H9 (cell line): ENCODE data around the gene TAS1R1. TPM values are rescaled to one million over a fixed set of nuclear protein-coding genes. Genes with fewer than 3 reads are reported as not detected.
"Not testable (repeated sequence)": the region's sequence is repeated elsewhere in the genome, so short reads cannot be mapped to it uniquely, and the experiment has no call there.

ENCODE experiments used
- DNase-seq: peaks from one replicate; pipeline ENCODE4 v3.0.0-alpha.2; 2017
- H2AFZ ChIP-seq: one replicate; pipeline ENCODE4 v1.6.1; 2013; ENCODE audit warnings: mild to moderate bottlenecking, low read length, control low read depth, moderate library complexity
- H2AK5ac ChIP-seq: 2 replicates; pipeline ENCODE4 v1.6.1; 2013; ENCODE audit warnings: low read length, control low read depth, mixed read lengths; ENCODE audit not compliant: insufficient read length
- H2BK120ac ChIP-seq: one replicate; pipeline ENCODE4 v1.6.1; 2013; ENCODE audit warnings: low read depth, mild to moderate bottlenecking, low read length, control low read depth, inconsistent platforms; ENCODE audit not compliant: poor library complexity, severe bottlenecking
- H2BK12ac ChIP-seq: 2 replicates; pipeline ENCODE4 v1.6.1; 2013; ENCODE audit warnings: low read length, control low read depth, mixed read lengths, low read depth; ENCODE audit not compliant: insufficient read length
- H2BK15ac ChIP-seq: 2 replicates; pipeline ENCODE4 v1.6.1; 2013; ENCODE audit warnings: low read depth, low read length, control low read depth
- H2BK20ac ChIP-seq: one replicate; pipeline ENCODE4 v1.6.1; 2013; ENCODE audit warnings: low read depth, mild to moderate bottlenecking, low read length, control low read depth, inconsistent platforms; ENCODE audit not compliant: poor library complexity, severe bottlenecking
- H2BK5ac ChIP-seq: 2 replicates; pipeline ENCODE4 v1.6.1; 2013; ENCODE audit warnings: low read length, control low read depth, mixed read lengths; ENCODE audit not compliant: insufficient read length
- H3K14ac ChIP-seq: 2 replicates; pipeline ENCODE4 v1.6.1; 2013; ENCODE audit warnings: low read length, control low read depth; ENCODE audit not compliant: insufficient read depth
- H3K18ac ChIP-seq: 2 replicates; pipeline ENCODE4 v1.6.1; 2013; ENCODE audit warnings: low read depth, mild to moderate bottlenecking, mixed read lengths, low read length, control low read depth; ENCODE audit not compliant: insufficient read length
- H3K23ac ChIP-seq: 2 replicates; pipeline ENCODE4 v1.6.1; 2013; ENCODE audit warnings: low read length, control low read depth, mixed read lengths, low read depth; ENCODE audit not compliant: insufficient read length
- H3K23me2 ChIP-seq: 2 replicates; pipeline ENCODE4 v1.6.1; 2013; ENCODE audit warnings: low read depth, mild to moderate bottlenecking, mixed read lengths, low read length, control low read depth; ENCODE audit not compliant: insufficient read length, poor library complexity, severe bottlenecking
- H3K27ac ChIP-seq: 2 replicates; pipeline ENCODE4 v1.5.1; 2013; ENCODE audit warnings: low read length, control low read depth, mixed read lengths, low read depth; ENCODE audit not compliant: insufficient read length
- H3K27me3 ChIP-seq: 2 replicates; pipeline ENCODE4 v1.6.1; 2013; ENCODE audit warnings: low read length, control low read depth, inconsistent platforms; ENCODE audit not compliant: insufficient read depth
- H3K4ac ChIP-seq: 2 replicates; pipeline ENCODE4 v1.6.1; 2013; ENCODE audit warnings: low read depth, mild to moderate bottlenecking, control low read depth, inconsistent platforms, low read length, moderate library complexity
- H3K4me1 ChIP-seq: 2 replicates; pipeline ENCODE4 v1.6.1; 2013; ENCODE audit warnings: low read length, control low read depth, inconsistent platforms; ENCODE audit not compliant: insufficient read depth
- H3K4me2 ChIP-seq: 2 replicates; pipeline ENCODE4 v1.6.1; 2013; ENCODE audit warnings: low read length, control low read depth, mixed read lengths; ENCODE audit not compliant: insufficient read length, insufficient read depth
- H3K56ac ChIP-seq: 2 replicates; pipeline ENCODE4 v1.6.1; 2013; ENCODE audit warnings: low read depth, mild to moderate bottlenecking, mixed read lengths, low read length, control low read depth; ENCODE audit not compliant: insufficient read length
- H3K79me1 ChIP-seq: 2 replicates; pipeline ENCODE4 v1.6.1; 2013; ENCODE audit warnings: low read depth, mild to moderate bottlenecking, moderate library complexity, low read length, control low read depth, inconsistent platforms; ENCODE audit not compliant: insufficient read depth, poor library complexity, severe bottlenecking
- H3K79me2 ChIP-seq: 2 replicates; pipeline ENCODE4 v1.6.1; 2013; ENCODE audit warnings: low read length, control low read depth, inconsistent platforms; ENCODE audit not compliant: insufficient read depth
- H3K9ac ChIP-seq: 2 replicates; pipeline ENCODE4 v1.6.1; 2013; ENCODE audit warnings: low read length, control low read depth, mixed read lengths; ENCODE audit not compliant: insufficient read length; ENCODE audit errors: extremely low read depth
- H3K9me3 ChIP-seq: one replicate; pipeline ENCODE4 v1.6.1; 2013; ENCODE audit warnings: low read depth, low read length, inconsistent platforms; ENCODE audit not compliant: control insufficient read depth
- H3T11ph ChIP-seq: one replicate; pipeline ENCODE4 v1.6.1; 2013; ENCODE audit warnings: mild to moderate bottlenecking, low read length, control low read depth, inconsistent platforms
- H4K20me1 ChIP-seq: one replicate; pipeline ENCODE4 v1.6.1; 2013; ENCODE audit not compliant: control insufficient read depth, insufficient read length, insufficient read depth
- H4K5ac ChIP-seq: 2 replicates; pipeline ENCODE4 v1.6.1; 2013; ENCODE audit warnings: low read depth, mild to moderate bottlenecking, mixed read lengths, low read length, control low read depth; ENCODE audit not compliant: insufficient read length
- H4K8ac ChIP-seq: replicated peaks from 2 replicates; pipeline ENCODE4 v1.6.1; 2013; ENCODE audit warnings: low read length, control low read depth, mixed read lengths, low read depth; ENCODE audit not compliant: insufficient read length
- H4K91ac ChIP-seq: 2 replicates; pipeline ENCODE4 v1.6.1; 2013; ENCODE audit warnings: low read depth, mild to moderate bottlenecking, moderate library complexity, mixed read lengths, low read length, control low read depth; ENCODE audit not compliant: insufficient read length
- H3K27ac Mint-ChIP-seq, 3 experiments: 2 replicates in 2 of 3; 3 replicates in 1 of 3; pipeline ENCODE4 v1.8.0; 2020 to 2021; ENCODE audit warnings: mixed read lengths in 3 of 3, mild to moderate bottlenecking in 1 of 3, moderate library complexity in 1 of 3
- H3K27me3 Mint-ChIP-seq: 2 replicates; pipeline ENCODE4 v1.8.0; 2021; ENCODE audit warnings: low read depth, mild to moderate bottlenecking, moderate library complexity, mixed read lengths
- H3K36me3 Mint-ChIP-seq, 3 experiments: 2 replicates in 2 of 3; 3 replicates in 1 of 3; pipeline ENCODE4 v1.8.0; 2020 to 2021; ENCODE audit warnings: low read depth in 3 of 3, mixed read lengths in 3 of 3; ENCODE audit not compliant: insufficient read depth in 1 of 3
- H3K4me1 Mint-ChIP-seq, 2 experiments: 2 replicates each; pipeline ENCODE4 v1.8.0; 2020; ENCODE audit warnings: mixed read lengths in 2 of 2
- H3K4me3 Mint-ChIP-seq, 2 experiments: 2 replicates in 1 of 2; 3 replicates in 1 of 2; pipeline ENCODE4 v1.8.0; 2020 to 2021; ENCODE audit warnings: mild to moderate bottlenecking in 2 of 2, mixed read lengths in 2 of 2, moderate library complexity in 1 of 2
- H3K9me3 Mint-ChIP-seq, 2 experiments: 2 replicates in 1 of 2; 3 replicates in 1 of 2; pipeline ENCODE4 v1.8.0; 2020; ENCODE audit warnings: mild to moderate bottlenecking in 2 of 2, mixed read lengths in 2 of 2, moderate library complexity in 1 of 2
- WGBS: extraction: QIAGEN DNeasy Blood & Tissue Kit; methylation state at CpG from one replicate; pipeline ENCODE4 v1.1.7; 2013; ENCODE audit warnings: missing lambda C conversion rate, low lambda C conversion rate, mixed read lengths; ENCODE audit not compliant: insufficient read length; ENCODE audit errors: extremely low coverage; 5-methylcytosine and 5-hydroxymethylcytosine counted together
- total RNA-seq: library from RNA; stranded (reverse); gene quantifications from 2 replicates; pipeline ENCODE4 v1.2.1, GENCODE V29; 2021
- TF ChIP-seq, protein P1 (sequence below): fragments of 200-600 bp; sonication (generic); conservative IDR thresholded peaks from 3 replicates; pipeline ENCODE4 v1.8.0; 2021; ENCODE audit warnings: antibody characterized with exemption, mild to moderate bottlenecking

The TAS1R1 gene
- total RNA-seq, 1 experiment from 2014 or later: not detected

DNA sequence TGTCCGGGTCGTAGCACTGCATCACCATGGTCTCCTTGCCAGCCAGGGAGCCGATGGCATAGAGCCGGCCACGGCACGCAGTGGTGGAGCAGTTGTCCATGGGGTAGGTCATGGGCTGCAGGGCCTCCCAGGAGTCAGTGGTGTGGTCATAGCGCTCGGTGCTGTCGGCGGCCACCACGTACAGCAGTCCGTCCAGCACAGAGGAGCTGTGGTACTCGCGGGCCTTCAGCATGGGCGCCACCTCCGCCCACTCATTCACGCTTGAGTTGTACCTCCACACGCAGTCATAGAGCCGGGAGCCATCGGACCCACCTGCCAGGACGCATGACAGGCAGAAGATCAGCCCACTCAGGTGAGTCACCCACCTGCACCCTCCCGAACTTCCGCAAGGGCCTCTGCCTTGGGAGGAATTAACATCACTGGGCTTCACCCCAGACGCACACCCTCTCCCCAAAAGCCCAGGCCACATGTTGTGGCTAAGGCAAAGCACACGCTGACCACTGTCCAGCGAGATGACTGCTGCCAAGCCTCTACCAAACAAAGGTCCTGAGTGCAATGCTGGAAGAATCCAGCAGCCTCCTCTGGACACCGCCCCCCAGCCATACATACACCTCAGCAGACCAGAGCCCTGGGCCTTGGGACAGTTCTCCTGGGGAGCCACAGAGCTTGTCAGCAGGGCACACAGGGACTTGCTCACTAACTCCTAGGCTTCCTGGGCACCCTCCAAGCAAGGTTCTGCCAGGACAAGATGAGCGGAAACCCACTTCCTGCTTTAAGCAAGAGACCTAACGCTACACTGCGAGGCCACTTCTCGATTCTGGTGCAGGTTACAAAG is 44.3 kb downstream of the TAS1R1 start:
- no peaks in the 10 kb centered on the region for H3K27me3 ChIP-seq
- peak overlapping the region in 1 of 3 experiments; percentile 67; a peak in 1 of 7 replicates for H3K27ac Mint-ChIP-seq

DNA sequence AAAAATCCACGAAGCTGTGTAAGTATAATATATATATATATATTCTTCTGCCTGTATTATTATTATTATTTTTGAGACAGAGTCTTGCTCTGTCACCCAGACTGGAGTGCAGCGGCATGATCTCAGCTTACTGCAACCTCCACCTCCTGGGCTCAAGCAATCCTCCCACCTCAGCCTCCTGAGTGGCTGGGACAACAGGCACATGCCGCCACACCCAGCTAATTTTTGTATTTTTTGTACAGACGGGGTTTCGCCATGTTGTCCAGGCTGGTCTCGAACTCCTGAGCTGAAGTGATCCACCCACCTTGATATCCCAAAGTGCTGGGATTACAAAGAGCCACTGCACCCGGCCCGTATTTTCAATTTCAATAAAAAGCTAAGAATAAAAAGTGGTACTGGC is 44.9 kb downstream of the TAS1R1 start:
- H4K5ac ChIP-seq, H2AFZ ChIP-seq, H3K9ac ChIP-seq, H3K79me1 ChIP-seq, H3K4me1 ChIP-seq, H3K4me2 ChIP-seq, H2BK20ac ChIP-seq, H4K91ac ChIP-seq, H3T11ph ChIP-seq, H2BK120ac ChIP-seq, H2BK15ac ChIP-seq, DNase-seq, H3K27me3 Mint-ChIP-seq, H2BK5ac ChIP-seq, H3K27me3 ChIP-seq, H3K9me3 ChIP-seq, H3K18ac ChIP-seq, H3K56ac ChIP-seq, H3K9me3 Mint-ChIP-seq, H3K27ac Mint-ChIP-seq, H3K27ac ChIP-seq, H2AK5ac ChIP-seq, H4K8ac ChIP-seq, H4K20me1 ChIP-seq, H3K4ac ChIP-seq, H3K23ac ChIP-seq, H3K14ac ChIP-seq, H2BK12ac ChIP-seq: not testable (repeated sequence)
- Mint-ChIP-seq H3K36me3 (peaks cover 18 to 51% (median 39%) of the 10 kb centered on the region in 3 experiments), H3K4me3 (peak overlapping the region; percentile 88 to 94), H3K4me1 (peaks cover 28 to 29% of the 10 kb centered on the region in 2 experiments)
- no CpG with 5 or more reads among the region's 8 CpGs for WGBS
- H3K79me2 ChIP-seq: peaks cover 18% of the 10 kb centered on the region; the same call in 1 of the 2 replicates
- peaks cover 21% of the 10 kb centered on the region for H3K23me2 ChIP-seq

More for the DNA sequence above, 44.3 kb downstream of the TAS1R1 start:
- Mint-ChIP-seq H3K4me3 (peak overlapping the region; percentile 30 to 42; a peak in 3 of 5 replicates), H3K9me3 (no peaks in the 10 kb centered on the region), H3K36me3 (peaks cover 18 to 56% (median 44%) of the 10 kb centered on the region in 3 experiments), H3K27me3 (no peaks in the 10 kb centered on the region), H3K4me1 (peaks cover 27 to 28% of the 10 kb centered on the region in 2 experiments)
- Histone ChIP-seq H3T11ph (no peak overlapping the region), H3K4me1 (no peaks in the 10 kb centered on the region), H3K14ac (no peak overlapping the region), H2BK12ac (no peak overlapping the region), H3K79me1 (no peaks in the 10 kb centered on the region), H3K4ac (no peak overlapping the region), H2BK5ac (no peak overlapping the region), H4K91ac (no peak overlapping the region), H2BK120ac (no peak overlapping the region), H2BK20ac (no peak overlapping the region), H4K20me1 (peaks cover 2% of the 10 kb centered on the region), H3K9ac (no peak overlapping the region), H4K8ac (no peak overlapping the region), H3K23ac (no peak overlapping the region), H3K9me3 (no peaks in the 10 kb centered on the region), H3K4me2 (no peak overlapping the region), H2BK15ac (no peak overlapping the region), H4K5ac (no peak overlapping the region), H3K18ac (no peak overlapping the region), H2AFZ (no peak overlapping the region), H2AK5ac (no peak overlapping the region), H3K56ac (no peak overlapping the region), H3K23me2 (peaks cover 21% of the 10 kb centered on the region), H3K27ac (no peak overlapping the region), H3K79me2 (peaks cover 18% of the 10 kb centered on the region; the same call in 1 of the 2 replicates)
- no CpG with 5 or more reads among the region's 31 CpGs for WGBS
- DNase-seq: no peak
- TF ChIP-seq, protein P1, sequence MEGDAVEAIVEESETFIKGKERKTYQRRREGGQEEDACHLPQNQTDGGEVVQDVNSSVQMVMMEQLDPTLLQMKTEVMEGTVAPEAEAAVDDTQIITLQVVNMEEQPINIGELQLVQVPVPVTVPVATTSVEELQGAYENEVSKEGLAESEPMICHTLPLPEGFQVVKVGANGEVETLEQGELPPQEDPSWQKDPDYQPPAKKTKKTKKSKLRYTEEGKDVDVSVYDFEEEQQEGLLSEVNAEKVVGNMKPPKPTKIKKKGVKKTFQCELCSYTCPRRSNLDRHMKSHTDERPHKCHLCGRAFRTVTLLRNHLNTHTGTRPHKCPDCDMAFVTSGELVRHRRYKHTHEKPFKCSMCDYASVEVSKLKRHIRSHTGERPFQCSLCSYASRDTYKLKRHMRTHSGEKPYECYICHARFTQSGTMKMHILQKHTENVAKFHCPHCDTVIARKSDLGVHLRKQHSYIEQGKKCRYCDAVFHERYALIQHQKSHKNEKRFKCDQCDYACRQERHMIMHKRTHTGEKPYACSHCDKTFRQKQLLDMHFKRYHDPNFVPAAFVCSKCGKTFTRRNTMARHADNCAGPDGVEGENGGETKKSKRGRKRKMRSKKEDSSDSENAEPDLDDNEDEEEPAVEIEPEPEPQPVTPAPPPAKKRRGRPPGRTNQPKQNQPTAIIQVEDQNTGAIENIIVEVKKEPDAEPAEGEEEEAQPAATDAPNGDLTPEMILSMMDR: no peak
